ENCODE measurements around the gene WIZ. TPM values are rescaled to one million over a fixed set of nuclear protein-coding genes. Genes with fewer than 3 reads are reported as not detected.

The WIZ gene
- total and polyA plus RNA-seq, 12 donors: 18.7 to 34.3 (median 21.3) TPM

DNA sequence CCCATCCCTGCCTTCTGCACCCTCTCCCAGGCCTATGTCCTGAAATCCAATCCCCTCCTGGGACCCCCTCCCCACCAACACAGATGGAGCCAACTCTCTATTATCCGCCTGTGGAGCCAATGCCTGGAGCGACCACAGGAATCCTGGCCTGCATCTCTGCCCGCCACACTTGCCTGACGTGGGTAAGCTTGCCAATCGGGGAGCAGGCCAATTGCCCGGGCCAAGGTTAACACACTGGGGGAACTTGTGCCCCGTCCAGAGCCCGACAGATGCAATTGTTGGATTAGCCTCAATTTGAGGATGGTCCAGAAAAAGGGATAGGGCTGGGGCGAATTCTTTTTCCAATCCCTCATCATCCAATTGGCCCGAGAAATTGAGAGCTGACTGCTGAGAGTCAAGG lies 5.9 kb downstream of the WIZ start:
- TF ChIP-seq, protein P1, sequence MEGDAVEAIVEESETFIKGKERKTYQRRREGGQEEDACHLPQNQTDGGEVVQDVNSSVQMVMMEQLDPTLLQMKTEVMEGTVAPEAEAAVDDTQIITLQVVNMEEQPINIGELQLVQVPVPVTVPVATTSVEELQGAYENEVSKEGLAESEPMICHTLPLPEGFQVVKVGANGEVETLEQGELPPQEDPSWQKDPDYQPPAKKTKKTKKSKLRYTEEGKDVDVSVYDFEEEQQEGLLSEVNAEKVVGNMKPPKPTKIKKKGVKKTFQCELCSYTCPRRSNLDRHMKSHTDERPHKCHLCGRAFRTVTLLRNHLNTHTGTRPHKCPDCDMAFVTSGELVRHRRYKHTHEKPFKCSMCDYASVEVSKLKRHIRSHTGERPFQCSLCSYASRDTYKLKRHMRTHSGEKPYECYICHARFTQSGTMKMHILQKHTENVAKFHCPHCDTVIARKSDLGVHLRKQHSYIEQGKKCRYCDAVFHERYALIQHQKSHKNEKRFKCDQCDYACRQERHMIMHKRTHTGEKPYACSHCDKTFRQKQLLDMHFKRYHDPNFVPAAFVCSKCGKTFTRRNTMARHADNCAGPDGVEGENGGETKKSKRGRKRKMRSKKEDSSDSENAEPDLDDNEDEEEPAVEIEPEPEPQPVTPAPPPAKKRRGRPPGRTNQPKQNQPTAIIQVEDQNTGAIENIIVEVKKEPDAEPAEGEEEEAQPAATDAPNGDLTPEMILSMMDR (IDR thresholded peaks at IDR 0.05): no peak
- Histone ChIP-seq H3K36me3 (peaks cover 0 to 26% (median 0%) of the 10 kb centered on the region in 9 donors), H3K27me3 (no peaks in the 10 kb centered on the region), H3K9me3 (no peaks in the 10 kb centered on the region), H3K27ac (peak overlapping the region in 8 of 10 donors; percentile 79 to 89 (median 87)), H3K4me3 (no peak overlapping the region), H3K4me1 (peaks cover 5 to 42% (median 25%) of the 10 kb centered on the region in 9 donors)
- DNase-seq: peak; percentile 56 to 68
- intact Hi-C loops (cut with DNase I): no loop called here
- peak; percentile 31 to 69 (median 48) for ATAC-seq
- 48 to 62% methylated on average over 10 of the region's 10 CpGs for WGBS, 2 donors

DNA sequence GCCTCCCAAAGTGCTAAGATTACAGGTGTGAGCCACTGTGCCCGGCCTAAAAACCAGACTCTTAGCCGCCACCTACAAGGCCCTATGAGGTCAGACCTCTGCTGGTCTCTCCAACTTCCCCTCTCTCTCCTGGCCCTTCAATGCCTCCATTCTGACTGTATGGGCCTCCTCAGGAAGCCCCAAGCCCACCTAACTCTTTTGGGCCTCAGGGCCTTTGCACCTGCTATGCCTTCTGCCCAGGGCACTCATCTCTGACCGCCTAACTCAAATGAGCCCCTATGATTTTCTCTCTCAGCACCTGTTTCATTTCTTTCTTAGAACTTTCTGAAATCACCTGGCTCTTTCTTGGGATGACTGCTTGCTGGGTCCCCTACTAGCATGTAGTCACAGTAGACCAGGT lies 6.4 kb downstream of the WIZ start:
- TF ChIP-seq, protein P1 (IDR thresholded peaks at IDR 0.05): no peak
- Histone ChIP-seq H3K27ac (peak overlapping the region in 4 of 10 donors; percentile 23 to 89 (median 84)), H3K9me3 (no peaks in the 10 kb centered on the region), H3K36me3 (peaks cover 0 to 31% (median 0%) of the 10 kb centered on the region in 9 donors), H3K4me1 (peaks cover 4 to 37% (median 21%) of the 10 kb centered on the region in 9 donors), H3K27me3 (no peaks in the 10 kb centered on the region), H3K4me3 (no peak overlapping the region)
- DNase-seq: no peak
- intact Hi-C loops (cut with DNase I): no loop called here
- 94 to 99% methylated on average over 3 of the region's 3 CpGs for WGBS, 2 donors
- no peak for ATAC-seq

DNA sequence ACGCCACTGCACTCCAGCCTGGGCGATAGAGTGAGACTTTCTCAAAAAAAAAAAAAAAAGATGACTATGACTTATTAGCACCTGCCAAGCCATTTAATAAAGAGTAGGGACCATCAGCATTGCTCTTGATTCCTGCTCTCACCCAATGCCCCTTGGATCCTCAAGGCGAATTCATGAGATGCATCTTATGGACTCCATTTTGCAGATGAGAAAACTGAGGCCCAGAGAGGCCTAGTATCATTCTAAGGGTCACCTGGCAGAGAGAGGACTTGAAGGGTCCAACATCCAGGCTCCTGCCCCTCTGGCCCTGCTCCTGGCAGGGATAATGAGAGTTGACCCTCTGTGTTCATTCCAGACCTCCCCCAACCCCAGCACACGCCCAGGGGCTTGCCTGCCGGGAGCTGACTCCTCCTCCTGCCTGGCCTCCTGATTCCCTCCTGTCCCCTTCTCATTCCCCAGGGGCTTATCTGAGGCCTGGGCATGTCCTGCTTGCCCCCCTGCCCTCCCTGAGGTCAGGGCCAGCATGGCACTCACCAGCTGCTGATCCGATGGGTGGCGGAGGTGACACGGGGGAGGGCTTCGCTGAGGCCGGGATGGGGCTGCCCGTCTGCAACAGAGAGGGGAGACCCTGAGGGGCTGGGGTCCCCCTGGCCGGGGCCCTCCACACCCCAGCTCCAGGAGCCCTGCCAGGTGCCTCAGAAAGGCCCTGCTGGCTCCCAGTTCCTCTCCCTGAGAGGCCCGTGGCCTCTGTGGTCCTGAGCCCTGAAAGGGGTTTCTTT lies 7.4 kb downstream of the WIZ start:
- Histone ChIP-seq H3K36me3 (peaks cover 0 to 34% (median 0%) of the 10 kb centered on the region in 9 donors), H3K4me3 (no peak overlapping the region), H3K4me1 (peaks cover 4 to 35% (median 21%) of the 10 kb centered on the region in 9 donors), H3K27ac (no peak overlapping the region), H3K27me3 (no peaks in the 10 kb centered on the region), H3K9me3 (no peaks in the 10 kb centered on the region)
- DNase-seq (no peak), ATAC-seq (no peak)
- intact Hi-C loops (cut with DNase I): no loop called here
- 81 to 84% methylated on average over 13 of the region's 13 CpGs for WGBS, 2 donors
- TF ChIP-seq, protein P1 (IDR thresholded peaks at IDR 0.05): no peak

- Histone ChIP-seq H3K27ac (no peak overlapping the region), H3K9me3 (no peaks in the 10 kb centered on the region), H3K27me3 (no peaks in the 10 kb centered on the region), H3K4me3 (no peak overlapping the region), H3K4me1 (peaks cover 4 to 32% (median 19%) of the 10 kb centered on the region in 9 donors), H3K36me3 (peaks cover 0 to 28% (median 0%) of the 10 kb centered on the region in 9 donors)
- 85 to 87% methylated on average over 3 of the region's 3 CpGs for WGBS, 2 donors
- TF ChIP-seq, protein P1 (IDR thresholded peaks at IDR 0.05): no peak
- DNase-seq (no peak), ATAC-seq (no peak)
- intact Hi-C loops (cut with DNase I): no loop called here
These were observed 8.4 kb downstream of the WIZ start for GRCh38 chr19:15441317-15441716.
